SK-N-MC (cell line): ENCODE results near the gene GPRIN1.

Experiments
- EZH2 ChIP-seq: fragments of 200-600 bp; sonication (generic); IDR thresholded peaks from one replicate; pipeline ENCODE4 v1.6.1; 2017; ENCODE audit warnings: antibody characterized with exemption
- FOXP2 ChIP-seq: optimal IDR thresholded peaks from 2 replicates; pipeline ENCODE3; 2011; ENCODE audit warnings: mild to moderate bottlenecking, moderate library complexity; ENCODE audit not compliant: insufficient read depth; ENCODE audit errors: extremely low read length, control extremely low read depth
- POLR2AphosphoS5 ChIP-seq: IDR thresholded peaks from 2 replicates; pipeline ENCODE4 v1.6.1; 2012; ENCODE audit warnings: mild to moderate bottlenecking, low read depth, low read length, borderline replicate concordance

DNA sequence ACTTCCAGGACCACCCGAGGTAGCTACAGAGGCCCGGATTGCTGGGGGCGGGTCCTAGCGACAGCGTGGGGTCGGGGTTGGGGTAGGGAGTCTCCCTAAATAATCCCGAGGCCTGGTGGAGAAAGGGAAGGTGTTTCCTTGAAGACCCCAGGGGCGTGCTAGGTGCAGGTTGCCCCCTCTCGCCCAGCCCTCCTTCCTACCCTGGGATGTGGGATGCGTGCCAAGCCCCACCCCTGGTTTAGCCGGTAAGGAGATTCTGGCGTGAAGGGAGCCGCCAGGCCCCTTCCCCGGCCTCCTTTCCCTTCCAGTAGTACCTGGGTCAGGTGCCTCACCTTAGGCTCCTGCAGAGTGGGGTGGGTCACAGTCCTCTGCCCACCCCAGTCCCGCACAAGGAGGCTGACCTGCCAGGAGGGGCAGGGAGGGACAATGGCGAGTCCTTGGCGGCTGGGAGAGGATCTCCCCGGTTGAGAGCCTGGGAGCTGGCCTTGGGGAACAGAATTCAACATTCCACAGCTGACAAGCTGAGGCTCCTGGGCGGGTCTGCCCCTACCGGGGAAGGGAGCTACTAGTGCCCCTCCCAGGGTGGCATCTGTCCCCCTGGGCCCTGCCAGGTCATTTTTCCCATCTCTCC lies 38.0 kb upstream of the GPRIN1 start:
- TF ChIP-seq FOXP2 (no peak), EZH2 (no peak), POLR2AphosphoS5 (no peak)
